Type B pancreatic cell (in vitro differentiated cells): ENCODE results near the gene RGS9. TPM values are rescaled to one million over a fixed set of nuclear protein-coding genes. Genes with fewer than 3 reads are reported as not detected.
"Not testable (repeated sequence)": the region's sequence is repeated elsewhere in the genome, so short reads cannot be mapped to it uniquely, and the experiment has no call there.

ENCODE experiments used
- DNase-seq: peaks from one replicate; pipeline ENCODE4 v3.0.0; 2021; ENCODE audit warnings: mixed read lengths; ENCODE audit not compliant: unreplicated experiment; ENCODE audit errors: extremely low spot score
- H3K27ac Mint-ChIP-seq: 2 replicates; pipeline ENCODE4 v1.8.0; 2021; ENCODE audit warnings: mild to moderate bottlenecking, mixed read lengths
- H3K27me3 Mint-ChIP-seq: 2 replicates; pipeline ENCODE4 v1.8.0; 2021; ENCODE audit warnings: mixed read lengths
- H3K36me3 Mint-ChIP-seq: 2 replicates; pipeline ENCODE4 v1.8.0; 2021; ENCODE audit warnings: mixed read lengths
- H3K4me1 Mint-ChIP-seq: one replicate; pipeline ENCODE4 v1.8.0; 2021; ENCODE audit warnings: mixed read lengths; ENCODE audit not compliant: unreplicated experiment
- H3K4me3 Mint-ChIP-seq: 2 replicates; pipeline ENCODE4 v1.8.0; 2021; ENCODE audit warnings: mild to moderate bottlenecking, mixed read lengths
- H3K9me3 Mint-ChIP-seq: 2 replicates; pipeline ENCODE4 v1.8.0; 2021; ENCODE audit warnings: mixed read lengths
- CTCF ChIP-seq: fragments of 200-600 bp; sonication (generic); conservative IDR thresholded peaks from 2 replicates; pipeline ENCODE4 v1.5.0; 2021; ENCODE audit warnings: antibody characterized with exemption, mild to moderate bottlenecking
- total RNA-seq: library from RNA; stranded (reverse); gene quantifications from 2 replicates; pipeline ENCODE4 v1.2.1, GENCODE V29; 2021; ENCODE audit warnings: low replicate concordance

RGS9 gene
- total RNA-seq, 1 donor from 2014 or later: 5.5 TPM

GRCh38 chr17:65095465-65095864, 41.7 kb upstream of the RGS9 start:
- Mint-ChIP-seq H3K9me3 (no peaks in the 10 kb centered on the region), H3K27ac (no peak overlapping the region), H3K4me1 (no peaks in the 10 kb centered on the region), H3K4me3 (no peak overlapping the region), H3K27me3 (peaks cover 6% of the 10 kb centered on the region), H3K36me3 (no peaks in the 10 kb centered on the region)
- TF ChIP-seq CTCF: no peak
- no peak for DNase-seq

- DNase-seq, H3K27ac Mint-ChIP-seq, H3K4me3 Mint-ChIP-seq, H3K27me3 Mint-ChIP-seq, H3K9me3 Mint-ChIP-seq, H3K36me3 Mint-ChIP-seq, H3K4me1 Mint-ChIP-seq: not testable (repeated sequence)
Observed at GRCh38 chr17:65096382-65096781, 40.8 kb upstream of the RGS9 start.

GRCh38 chr17:65097110-65097509, 40.1 kb upstream of the RGS9 start:
- no peaks in the 10 kb centered on the region for H3K9me3 Mint-ChIP-seq
- DNase-seq: no peak
- TF ChIP-seq CTCF: no peak
- no peaks in the 10 kb centered on the region for H3K4me1 Mint-ChIP-seq
- H3K4me3 Mint-ChIP-seq: no peak overlapping the region
- H3K36me3 Mint-ChIP-seq: no peaks in the 10 kb centered on the region
- no peak overlapping the region for H3K27ac Mint-ChIP-seq
- no peaks in the 10 kb centered on the region for H3K27me3 Mint-ChIP-seq

GRCh38 chr17:65099475-65099874, 37.7 kb upstream of the RGS9 start:
- Mint-ChIP-seq H3K27ac (no peak overlapping the region), H3K4me1 (peaks cover 11% of the 10 kb centered on the region), H3K9me3 (no peaks in the 10 kb centered on the region), H3K36me3 (no peaks in the 10 kb centered on the region), H3K4me3 (no peak overlapping the region), H3K27me3 (no peaks in the 10 kb centered on the region)
- DNase-seq: no peak
- no peak for TF ChIP-seq CTCF

- H3K27me3 Mint-ChIP-seq: no peaks in the 10 kb centered on the region
- peaks cover 15% of the 10 kb centered on the region for H3K4me1 Mint-ChIP-seq
- H3K36me3 Mint-ChIP-seq: no peaks in the 10 kb centered on the region
- peak overlapping the region; percentile 79 for H3K4me3 Mint-ChIP-seq
- no peak overlapping the region for H3K27ac Mint-ChIP-seq
- H3K9me3 Mint-ChIP-seq: no peaks in the 10 kb centered on the region
- TF ChIP-seq CTCF: no peak
- no peak for DNase-seq
Observed at GRCh38 chr17:65099941-65100315, 37.2 kb upstream of the RGS9 start.

GRCh38 chr17:65100316-65101140, 36.6 kb upstream of the RGS9 start:
- peak overlapping the region; percentile 39 for H3K27ac Mint-ChIP-seq
- TF ChIP-seq CTCF: peak; percentile 91

More at GRCh38 chr17:65100316-65101140, 36.6 kb upstream of the RGS9 start:
- H3K27me3 Mint-ChIP-seq: no peaks in the 10 kb centered on the region
- DNase-seq: peak; percentile 84
- H3K4me3 Mint-ChIP-seq: peak overlapping the region; percentile 82
- H3K9me3 Mint-ChIP-seq: no peaks in the 10 kb centered on the region
- no peaks in the 10 kb centered on the region for H3K36me3 Mint-ChIP-seq
- peaks cover 18% of the 10 kb centered on the region for H3K4me1 Mint-ChIP-seq
